Left colon (tissue), 2 donors: ENCODE measurements around the gene ELP6. TPM values are rescaled to one million over a fixed set of nuclear protein-coding genes. Genes with fewer than 3 reads are reported as not detected.

Source experiments
- ATAC-seq: fragments of 200-7000 bp; cut with Tn5 transposase; one replicate; pipeline ENCODE4 v1.9.1; 2020; ENCODE audit warnings: mild to moderate bottlenecking, moderate library complexity
- DNase-seq, 2 donors: peaks; one replicate each; pipeline ENCODE4 v3.0.0-alpha.2; 2020
- intact Hi-C, 2 donors: fragments of 100-400 bp; cut with DNase I in 1 of 2; cut with micrococcal nuclease in 1 of 2; formaldehyde crosslinking; loops; one replicate each; pipeline versions ENCODE4 v1.11.2 to v1.14.0; 2022; cut with DNase I, micrococcal nuclease
- long read RNA-seq: library from polyadenylated mRNA; unstranded; transcript quantifications from one replicate; pipeline ENCODE4 v2.0.0, GENCODE V29; 2021
- total RNA-seq, 2 donors: library from RNA; stranded (reverse); fragmentation: NEBNext Ultra II Directional; extraction: Animal tissue kit (Norgen Biotek cat#: 25700); gene quantifications; one replicate each; pipeline ENCODE4 v1.2.1, GENCODE V29; 2021
- donor health status: DM: no; HTN: no; CAD: no.
- donor health status: DM: yes; HTN: yes; CAD: no.

ELP6 gene
- total RNA-seq, result 10 to 100 TPM; 21.7 to 22.4 TPM
- long read RNA-seq, transcript ELP6-201 (7 exons, 1,401 nt), result major isoform, 16 of 26 reads
- long read RNA-seq, partial matches to known transcripts, result 4 of 26 reads
- long read RNA-seq, other reads (novel, unspliced or antisense), result 5 of 26 reads

DNA sequence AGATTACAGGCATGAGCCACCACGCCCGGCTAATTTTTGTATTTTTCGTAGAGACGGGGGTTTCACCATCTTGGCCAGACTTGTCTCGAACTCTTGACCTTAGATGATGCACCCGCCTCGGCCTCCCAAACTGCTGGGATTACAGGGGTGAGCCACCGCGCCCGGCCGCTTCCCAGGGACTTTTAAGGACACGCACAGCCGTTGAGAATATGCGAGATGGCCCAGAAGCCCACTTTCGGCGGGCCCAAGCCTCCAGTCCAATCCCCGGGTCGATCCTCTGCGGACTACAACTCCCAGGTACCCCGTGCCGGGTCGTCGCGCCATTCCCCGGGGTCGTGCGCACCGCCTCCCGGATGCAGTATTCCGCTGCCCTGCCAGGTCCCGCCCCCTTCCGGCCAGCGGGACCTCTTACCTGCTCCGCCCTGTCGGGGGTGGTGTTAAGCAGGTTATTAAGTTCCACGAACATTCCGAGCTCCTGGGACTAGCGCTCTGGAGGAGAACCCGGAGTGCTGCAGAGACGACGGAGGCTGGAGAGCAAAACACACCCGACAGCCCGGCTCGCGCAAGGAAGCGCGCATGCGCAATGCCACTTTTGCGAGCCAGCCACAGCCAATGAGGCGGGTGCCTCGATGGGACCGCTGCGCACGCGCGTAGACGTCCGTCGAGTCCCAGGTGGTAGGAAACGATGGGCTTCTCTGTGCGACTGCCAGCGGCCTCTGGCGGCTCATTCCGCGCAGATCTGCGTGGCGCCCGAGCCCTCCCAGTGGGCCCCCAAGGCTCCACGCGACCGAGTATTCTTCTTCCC is at the start of gene ELP6:
ELP6 (minus strand) TSS at position 588 of the 805 bp plus-strand sequence; CDS start at position 466, 122 bp downstream.
- intact Hi-C loops, result no loop called here
- DNase-seq (peak; percentile 96 to 97), ATAC-seq (peak; percentile 96)

- no peak for ATAC-seq
- intact Hi-C loops, result no loop called here
- no peak for DNase-seq
These were observed 42.8 kb upstream of the ELP6 start for GRCh38 chr3:47556351-47556750.

DNA sequence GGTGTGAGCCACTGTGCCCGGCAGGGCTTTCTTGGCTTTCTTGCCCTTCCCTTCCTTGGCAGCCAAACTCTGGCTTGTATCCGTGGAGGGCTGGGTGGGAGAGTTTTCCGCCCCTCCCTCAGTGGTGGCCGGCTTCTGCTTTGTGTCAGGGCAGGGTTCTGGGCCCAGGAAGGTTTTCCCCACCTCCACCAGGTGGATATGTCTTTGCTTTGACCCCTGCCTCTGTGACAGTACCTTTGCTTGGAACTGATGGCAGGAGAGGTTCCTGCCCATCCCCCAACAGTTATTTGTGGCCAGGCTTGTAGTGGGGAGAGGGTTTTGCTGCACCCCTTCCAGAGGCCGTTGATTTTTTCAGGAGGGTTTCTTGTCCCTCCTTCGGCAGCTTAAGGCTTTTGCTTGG is 40.8 kb upstream of the ELP6 start:
- no peak for DNase-seq
- intact Hi-C loops, result no loop called here
- no peak for ATAC-seq

DNA sequence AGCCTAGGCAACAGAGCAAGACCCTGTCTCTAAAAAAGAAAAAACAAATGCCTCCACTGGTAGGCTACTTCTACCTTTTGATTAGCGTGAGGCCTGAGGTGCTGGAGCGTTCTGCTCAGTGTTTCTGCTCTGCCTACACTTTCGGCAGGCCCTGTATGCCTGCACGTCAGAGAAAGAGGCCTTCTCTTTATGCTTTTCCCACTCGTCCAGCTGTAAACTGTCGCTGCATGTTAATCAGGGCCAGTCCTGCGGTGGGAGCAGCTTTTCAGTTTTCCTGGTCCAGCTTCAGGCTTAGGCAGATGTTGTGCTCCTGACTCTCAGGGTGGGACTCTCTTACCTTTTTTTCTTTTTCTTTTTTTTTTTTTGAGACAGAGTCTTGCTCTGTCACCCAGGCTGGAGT is 39.9 kb upstream of the ELP6 start:
- ATAC-seq (no peak), DNase-seq (no peak)
- intact Hi-C loops, result no loop called here

- ATAC-seq (no peak), DNase-seq (peak; percentile 15 to 50)
- intact Hi-C loops, result no loop called here
These were observed 29.1 kb upstream of the ELP6 start for GRCh38 chr3:47542471-47543173.

DNA sequence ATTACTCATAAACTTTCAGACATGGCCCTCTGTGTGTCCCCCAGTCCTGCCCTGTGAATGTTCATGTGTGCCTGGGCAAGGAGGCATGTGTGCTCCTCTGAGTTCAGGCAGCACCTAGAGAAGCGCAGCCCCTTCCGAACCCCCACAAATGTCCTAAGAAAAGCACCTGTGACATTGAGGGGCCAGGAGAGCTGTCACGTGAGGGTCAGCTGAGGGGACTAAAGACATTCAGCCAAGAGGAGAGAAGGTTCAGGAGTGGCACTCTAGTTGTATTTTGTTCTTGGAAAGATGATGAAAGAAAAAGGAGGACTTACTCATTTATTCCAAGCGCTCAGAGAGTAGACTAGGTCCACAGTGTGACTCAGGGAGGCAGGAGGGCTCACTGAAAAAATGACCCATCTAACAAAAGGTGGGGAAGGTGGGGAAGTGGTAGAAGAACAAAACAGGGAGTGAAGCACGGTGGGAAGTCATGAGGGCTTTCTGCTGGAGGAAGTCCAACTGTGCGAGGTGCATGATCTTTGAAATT is 28.1 kb upstream of the ELP6 start:
- intact Hi-C loops, result no loop called here
- no peak for ATAC-seq
- DNase-seq, result no peak

GRCh38 chr3:47540281-47540680 is 26.8 kb upstream of the ELP6 start:
- no peak for ATAC-seq
- no peak for DNase-seq
- intact Hi-C loops, result no loop called here

- intact Hi-C loops, result no loop called here
- DNase-seq (no peak), ATAC-seq (no peak)
These were observed 23.5 kb upstream of the ELP6 start for GRCh38 chr3:47536967-47537366.

DNA sequence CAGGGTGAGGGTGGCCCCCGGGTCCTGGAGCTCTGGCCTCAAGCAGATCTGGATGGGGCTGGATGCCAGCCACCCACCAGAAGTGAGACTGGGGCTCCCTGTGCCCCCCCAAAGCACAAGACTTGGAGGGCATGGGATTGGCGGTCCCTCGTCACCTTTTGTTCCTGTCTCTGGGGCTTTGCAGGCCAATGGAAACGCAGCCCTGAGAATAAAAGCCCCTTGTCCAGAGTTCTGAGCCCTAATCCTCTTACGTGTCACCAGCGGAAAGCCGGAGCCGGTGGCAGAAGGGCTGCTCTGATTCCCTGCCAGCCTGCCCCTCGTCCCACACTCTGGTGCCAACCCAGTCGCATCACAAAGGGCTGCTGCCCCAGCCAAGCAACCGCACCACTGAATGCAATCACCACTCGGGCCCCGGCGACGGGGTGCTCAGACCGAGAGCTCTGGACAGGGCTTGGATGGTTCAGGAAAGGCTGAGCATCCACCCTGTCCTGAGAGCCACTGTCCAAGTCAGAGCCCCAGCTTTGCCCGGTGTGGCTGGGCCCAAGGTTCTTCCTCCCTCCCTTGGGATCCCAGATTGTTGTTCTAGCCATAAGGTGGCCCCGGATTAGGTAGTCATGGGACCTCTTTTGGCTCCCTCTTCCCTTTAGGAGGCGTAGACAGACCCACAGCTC is 22.8 kb upstream of the ELP6 start:
- intact Hi-C loops, result no loop called here
- ATAC-seq (no peak), DNase-seq (no peak)

DNA sequence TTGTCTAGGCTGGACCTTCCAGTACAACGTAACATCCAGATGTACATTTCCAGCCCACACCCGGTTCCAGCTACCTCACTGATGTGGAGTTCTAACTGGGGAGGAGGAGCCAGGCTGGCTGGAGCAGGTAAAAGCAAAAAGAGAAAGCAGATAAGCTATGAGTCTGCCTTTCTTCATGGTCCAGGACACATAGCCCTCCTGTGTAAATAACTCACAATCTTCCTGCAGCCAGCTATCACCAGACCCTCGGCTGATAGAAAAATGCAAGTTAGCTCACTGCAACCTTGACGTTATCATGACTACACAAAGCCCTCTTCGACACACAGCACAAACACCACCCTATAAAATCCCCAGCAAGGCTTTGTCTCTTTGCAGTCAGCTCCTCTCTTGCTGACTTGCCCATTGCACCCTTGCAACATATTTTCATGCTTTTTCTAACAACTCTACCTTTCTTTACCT is 20.5 kb upstream of the ELP6 start:
- intact Hi-C loops, result no loop called here
- ATAC-seq (no peak), DNase-seq (no peak)

- ATAC-seq, result no peak
- intact Hi-C loops, result no loop called here
- no peak for DNase-seq
These were observed 20.0 kb upstream of the ELP6 start for GRCh38 chr3:47533481-47533880.

GRCh38 chr3:47527952-47528725 is 14.6 kb upstream of the ELP6 start:
- DNase-seq (no peak), ATAC-seq (no peak)
- intact Hi-C loops, result loop anchor here in 1 of 2 donors (10.0 kb wide), 1 partner anchor 267 kb away; no protein-coding TSS in a partner anchor

GRCh38 chr3:47525617-47526016 is 12.1 kb upstream of the ELP6 start:
- no peak for DNase-seq
- intact Hi-C loops, result loop anchor here in 1 of 2 donors (10.0 kb wide), 1 partner anchor 269 kb away; no protein-coding TSS in a partner anchor
- ATAC-seq, result no peak

DNA sequence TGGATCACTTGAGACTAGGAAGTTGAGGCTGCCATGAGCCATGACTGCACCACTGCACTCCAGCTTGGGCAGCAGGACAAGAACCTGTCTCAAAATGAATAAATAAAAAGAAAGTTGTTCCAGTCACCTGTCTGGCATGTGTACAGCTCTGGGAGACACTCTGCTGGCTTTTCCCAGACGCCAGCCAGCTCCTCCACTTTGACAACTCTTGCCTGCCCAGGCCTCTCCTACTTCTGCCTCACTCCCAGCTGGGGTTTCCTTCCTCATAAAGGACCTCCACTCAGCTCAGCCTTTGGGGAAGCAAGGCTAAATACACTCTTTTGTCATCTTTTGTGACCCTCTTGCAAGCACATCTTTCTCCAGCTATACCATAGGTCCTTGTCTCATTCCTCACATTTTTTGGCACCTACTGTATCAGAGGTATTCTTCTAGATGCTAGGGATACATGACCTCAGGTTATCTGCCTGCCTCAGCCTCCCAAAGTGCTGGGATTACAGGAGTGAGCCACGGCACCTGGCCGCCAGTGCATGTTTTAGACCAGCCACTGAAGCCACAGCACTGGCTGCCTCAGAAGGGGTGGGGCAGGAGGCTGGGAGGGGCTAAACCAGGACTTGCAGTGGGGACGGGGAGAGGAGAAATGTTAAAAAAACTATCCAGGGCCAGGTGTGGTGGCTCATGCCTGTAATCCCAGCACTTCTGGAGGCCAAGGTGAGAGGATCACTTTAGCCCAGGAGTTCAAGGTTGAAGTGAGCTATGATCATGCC is 10.0 kb upstream of the ELP6 start:
- ATAC-seq (no peak), DNase-seq (no peak)
- intact Hi-C loops, result loop anchor here (5.0 to 10.0 kb wide), 2 partner anchors 264 to 271 kb away; no protein-coding TSS in a partner anchor

DNA sequence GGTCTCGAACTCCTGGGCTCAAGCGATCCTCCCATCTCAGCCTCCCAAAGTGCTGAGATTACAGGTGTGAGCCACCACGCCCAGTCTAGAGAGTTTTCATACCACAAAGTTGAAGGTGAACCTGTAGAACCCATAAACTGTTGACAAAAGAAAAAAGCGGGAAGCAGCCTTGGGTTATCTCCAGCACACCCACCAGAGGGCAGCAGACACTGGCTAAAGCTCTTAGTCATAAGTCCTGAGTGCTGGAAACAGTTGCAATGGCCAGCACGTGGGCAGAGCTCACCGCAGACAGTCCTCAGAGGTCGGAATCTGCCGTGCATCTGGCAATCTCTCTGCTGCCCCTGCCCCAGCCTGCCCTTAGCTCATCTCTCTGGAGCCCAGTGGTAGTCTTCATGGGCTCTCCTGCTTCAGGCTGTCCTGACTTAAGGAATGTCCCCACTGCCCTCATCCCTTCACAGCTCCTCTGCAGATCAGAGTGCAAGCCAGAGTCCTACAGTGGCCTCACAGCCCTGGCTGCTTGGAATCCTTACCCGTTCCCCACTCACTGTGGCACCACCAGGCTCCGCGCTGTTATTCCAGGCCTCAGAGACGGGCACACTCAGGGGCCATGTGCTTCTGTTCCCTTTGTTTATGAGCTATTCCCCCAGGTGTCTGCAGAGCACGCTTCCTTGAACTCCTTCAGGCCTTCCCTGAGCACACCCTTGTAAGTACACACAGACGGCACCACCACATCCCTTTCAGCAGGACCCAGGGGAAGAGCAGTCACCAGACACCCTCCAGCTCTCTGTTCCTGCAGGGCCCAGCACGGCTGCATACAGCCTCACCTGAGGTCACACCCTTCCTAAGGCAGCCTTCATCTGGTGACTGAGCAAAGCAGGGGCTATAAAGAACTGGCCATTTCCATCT is 8.8 kb upstream of the ELP6 start:
- peak; percentile 97 for ATAC-seq
- peak; percentile 77 to 85 for DNase-seq
- intact Hi-C loops, result loop anchor here (5.0 to 10.0 kb wide), 2 partner anchors 265 to 272 kb away; no protein-coding TSS in a partner anchor

DNA sequence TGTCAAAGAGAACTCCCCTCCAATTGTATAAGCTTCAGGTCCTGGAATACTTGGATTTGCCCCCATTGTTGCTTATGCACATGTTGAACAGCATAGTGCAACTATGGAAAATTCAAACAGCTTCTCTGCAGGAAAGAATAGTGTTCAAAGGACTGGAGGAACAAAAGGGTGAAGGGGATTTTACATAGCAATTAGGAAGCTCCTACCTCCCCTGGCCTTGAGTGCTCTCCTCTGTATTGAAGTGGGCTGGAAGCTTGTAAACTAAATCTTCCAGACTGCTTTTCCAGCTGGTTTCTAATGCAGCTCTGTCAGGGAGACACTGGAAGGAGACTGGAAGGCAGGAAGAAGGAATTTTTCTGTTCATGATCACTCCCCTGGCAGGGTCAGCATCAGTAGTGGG is 7.2 kb upstream of the ELP6 start:
- ATAC-seq, result no peak
- no peak for DNase-seq
- intact Hi-C loops, result loop anchor here (5.0 to 10.0 kb wide), 2 partner anchors 267 to 274 kb away; no protein-coding TSS in a partner anchor
